ENCODE data around the gene SPINK2. TPM values are rescaled to one million over a fixed set of nuclear protein-coding genes. Genes with fewer than 3 reads are reported as not detected.
A peak's percentile ranks its signal among the peaks of the same experiment; 100 is the strongest.

SPINK2 gene
- total and polyA plus RNA-seq, 2 donors (not counting 3 experiments of a cell fraction or from before 2014, with no cell fraction given) = 0.71 TPM; not detected in 1

- no TSS peak for BruUV-seq (replicated peaks)
- peak; percentile 17 for DNase-seq (ENCODE audit: low read depth, low spot score)
Measured at GRCh38 chr4:56786955-56787354, 34.5 kb downstream of the SPINK2 start.

More at GRCh38 chr4:56786955-56787354, 34.5 kb downstream of the SPINK2 start:
- Histone ChIP-seq H3K27me3 (ENCODE audit: control insufficient read depth in 2 of 2, insufficient read depth in 2 of 2, low read length in 2 of 2) (no peaks in the 10 kb centered on the region), H3K4me3 (replicated peaks in 1 of 3; ENCODE audit: insufficient read depth in 1 of 3, low read depth in 1 of 3, low read length in 3 of 3) (no peak overlapping the region), H2AFZ (ENCODE audit: low read depth, low read length) (no peak overlapping the region), H3K36me3 (ENCODE audit: control insufficient read depth in 2 of 2, extremely low read depth in 1 of 2, insufficient read depth in 2 of 2, low read length in 2 of 2) (no peaks in the 10 kb centered on the region), H3K4me2 (ENCODE audit: insufficient read depth, low read length) (no peak overlapping the region), H3K4me1 (ENCODE audit: control insufficient read depth, extremely low read depth, insufficient read depth, low read length) (no peaks in the 10 kb centered on the region), H3K79me2 (ENCODE audit: control insufficient read depth, insufficient read depth, low read length) (no peaks in the 10 kb centered on the region), H3K9ac (replicated peaks; ENCODE audit: extremely low read depth, insufficient read depth, low read length) (no peak overlapping the region), H4K20me1 (replicated peaks; ENCODE audit: control insufficient read depth, extremely low read depth, insufficient read depth, low read length) (no peaks in the 10 kb centered on the region), H3K9me1 (replicated peaks; ENCODE audit: control insufficient read depth, extremely low read depth, insufficient read depth, low read length) (no peaks in the 10 kb centered on the region), H3K27ac (ENCODE audit: insufficient read depth, low read depth, low read length) (no peak overlapping the region), H3K9me3 (replicated peaks; ENCODE audit: control insufficient read depth, insufficient read depth, low read length) (no peaks in the 10 kb centered on the region)
- TF ChIP-seq CTCF (IDR thresholded peaks at IDR 0.05; ENCODE audit: extremely low read depth in 1 of 2, insufficient read depth in 1 of 2, low read depth in 1 of 2, low read length in 2 of 2) = no peak
- no peak for TF ChIP-seq POLR2A (IDR thresholded peaks at IDR 0.05; ENCODE audit: low read depth, low read length)
- TF ChIP-seq MAX (IDR thresholded peaks at IDR 0.05; ENCODE audit: insufficient read depth, insufficient read length) = no peak
- no peak for TF ChIP-seq GATA2 (IDR thresholded peaks at IDR 0.05; ENCODE audit: insufficient read depth, insufficient read length, low read depth, low read length)
- no peak for TF ChIP-seq JUN (IDR thresholded peaks at IDR 0.05; ENCODE audit: borderline replicate concordance, insufficient read depth, insufficient read length, low read depth)
- no peak for TF ChIP-seq POLR2AphosphoS5 (IDR thresholded peaks at IDR 0.05; ENCODE audit: insufficient read depth, low read depth, low read length)
- TF ChIP-seq EZH2 (IDR thresholded peaks at IDR 0.05; ENCODE audit: borderline replicate concordance, low read depth, low read length, severe bottlenecking) = no peak
- TF ChIP-seq FOS (IDR thresholded peaks at IDR 0.05; ENCODE audit: borderline replicate concordance, insufficient read depth, low read length) = no peak
- POLR2A ChIA-PET = no interaction called here
- dilution Hi-C loops (cut with MboI; ENCODE audit: extremely low pct_ligation_motif_present, low sequenced_read_pairs) = no loop called here
- CTCF ChIA-PET = interaction anchor here (1.5 to 3.0 kb wide), 2 partner anchors 9 to 13 kb away, joined by 3 to 14 read pairs; no protein-coding TSS in a partner anchor
- no peak for FAIRE-seq
- intact Hi-C loops (cut with micrococcal nuclease) = no loop called here

Measured in endothelial cell of umbilical vein (primary cell).